ENCODE results near the gene DECR2. TPM values are rescaled to one million over a fixed set of nuclear protein-coding genes. Genes with fewer than 3 reads are reported as not detected.

Gene DECR2
- total and polyA plus RNA-seq, 2 of the 13 experiments (the other 11 are each of a cell fraction or from before 2014, with no cell fraction given), result 36.3 to 44.6 TPM

- no peak for TF ChIP-seq GZF1 (CRISPR knock-in tag; IDR thresholded peaks at IDR 0.05)
- peak; percentile 84; the same call in 1 of the 2 replicates for TF ChIP-seq ZMYM3 (CRISPR knock-in tag; IDR thresholded peaks at IDR 0.05)
- peak; percentile 86; the same call in 1 of the 2 replicates for TF ChIP-seq HES4 (CRISPR knock-in tag; IDR thresholded peaks at IDR 0.05; ENCODE audit: borderline replicate concordance)
- TF ChIP-seq ZNF788 (CRISPR knock-in tag; IDR thresholded peaks at IDR 0.05; ENCODE audit: borderline replicate concordance), result peak; percentile 91; the same call in 1 of the 2 replicates
- no peak for TF ChIP-seq DZIP1 (CRISPR knock-in tag; IDR thresholded peaks at IDR 0.05)
- peak; percentile 77 for TF ChIP-seq KMT2B (CRISPR knock-in tag; IDR thresholded peaks at IDR 0.05)
- no peak for TF ChIP-seq ZFP62 (CRISPR knock-in tag; IDR thresholded peaks at IDR 0.05)
- 0 out of 2 replicates have a peak, but pooled peaks have one; percentile 60 for TF ChIP-seq PAWR (CRISPR knock-in tag; IDR thresholded peaks at IDR 0.05; ENCODE audit: borderline replicate concordance)
- TF ChIP-seq ZSCAN12 (CRISPR knock-in tag; IDR thresholded peaks at IDR 0.05), result no peak
- no peak for TF ChIP-seq ZSCAN31 (CRISPR knock-in tag; IDR thresholded peaks at IDR 0.05; ENCODE audit: low read depth)
- no peak for TF ChIP-seq RBM39 (IDR thresholded peaks at IDR 0.05; ENCODE audit: low read depth, low read length, poor library complexity, severe bottlenecking)
- 0 out of 2 replicates have a peak, but pooled peaks have one; percentile 36 for TF ChIP-seq NR2C2 (CRISPR knock-in tag; IDR thresholded peaks at IDR 0.05; ENCODE audit: borderline replicate concordance)
- no peak for TF ChIP-seq RARG (CRISPR knock-in tag; IDR thresholded peaks at IDR 0.05; ENCODE audit: low read depth)
- no peak for TF ChIP-seq RFX5 (IDR thresholded peaks at IDR 0.05; ENCODE audit: low read depth, low read length)
- peak; percentile 95 for TF ChIP-seq ZNF354B (CRISPR knock-in tag; IDR thresholded peaks at IDR 0.05)
- TF ChIP-seq NR0B2 (CRISPR knock-in tag; IDR thresholded peaks at IDR 0.05), result no peak
- peak; percentile 50; the same call in 1 of the 2 replicates for TF ChIP-seq EED (CRISPR knock-in tag; IDR thresholded peaks at IDR 0.05)
- peak; percentile 96 for TF ChIP-seq RAD21 (CRISPR knock-in tag; IDR thresholded peaks at IDR 0.05)
- TF ChIP-seq ZMAT3 (CRISPR knock-in tag; conservative IDR thresholded peaks at IDR 0.05), result peak; percentile 90
- no peak; the same call in 1 of the 2 replicates for TF ChIP-seq FUBP1 (CRISPR knock-in tag; IDR thresholded peaks at IDR 0.05; ENCODE audit: borderline replicate concordance)
- TF ChIP-seq ZBTB37 (CRISPR knock-in tag; IDR thresholded peaks at IDR 0.05), result no peak
- peak; percentile 89; the same call in 1 of the 2 replicates for TF ChIP-seq ZNF414 (CRISPR knock-in tag; IDR thresholded peaks at IDR 0.05)
Observed at GRCh38 chr16:361872-362701, 39.6 kb upstream of the DECR2 start (continued).

Data from HepG2 (cell line).